HepG2 (cell line): Measurements from ENCODE around the gene FRAS1. TPM values are rescaled to one million over a fixed set of nuclear protein-coding genes. Genes with fewer than 3 reads are reported as not detected.

ENCODE experiments used
- AHDC1 ChIP-seq: sonication (generic); formaldehyde crosslinking; IDR thresholded peaks from 2 replicates; pipeline ENCODE4 v1.5.1; 2020; ENCODE audit warnings: mild to moderate bottlenecking, missing genetic modification reagents, borderline replicate concordance
- ARID2 ChIP-seq: sonication (generic); formaldehyde crosslinking; IDR thresholded peaks from 2 replicates; pipeline ENCODE4 v1.8.1; 2022; ENCODE audit warnings: mild to moderate bottlenecking, missing genetic modification reagents, borderline replicate concordance
- HNRNPK ChIP-seq: fragments of 200-400 bp; formaldehyde crosslinking; IDR thresholded peaks from 2 replicates; pipeline ENCODE4 v1.6.1; 2018; ENCODE audit warnings: low read length, low read depth, moderate library complexity, mild to moderate bottlenecking; ENCODE audit not compliant: poor library complexity, severe bottlenecking
- KDM3A ChIP-seq: IDR thresholded peaks from 2 replicates; pipeline ENCODE4 v1.6.1; 2018; ENCODE audit warnings: low read depth, missing compliant biosample characterization
- KDM6A ChIP-seq: IDR thresholded peaks from 2 replicates; pipeline ENCODE4 v1.6.1; 2016; ENCODE audit warnings: low read depth
- MAF1 ChIP-seq: sonication (generic); formaldehyde crosslinking; IDR thresholded peaks from 2 replicates; pipeline ENCODE4 v1.5.0; 2020; ENCODE audit warnings: missing genetic modification reagents, borderline replicate concordance
- MBD4 ChIP-seq: IDR thresholded peaks from 2 replicates; pipeline ENCODE4 v1.6.1; 2012; ENCODE audit warnings: low read length, inconsistent platforms, borderline replicate concordance
- MTERF4 ChIP-seq: sonication (generic); formaldehyde crosslinking; IDR thresholded peaks from 2 replicates; pipeline ENCODE4 v1.8.0; 2023; ENCODE audit warnings: mild to moderate bottlenecking, missing genetic modification reagents
- NFYB ChIP-seq: sonication (generic); formaldehyde crosslinking; IDR thresholded peaks from 2 replicates; pipeline ENCODE4 v1.4.0; 2020; ENCODE audit warnings: missing genetic modification reagents
- RARA ChIP-seq: IDR thresholded peaks from 2 replicates; pipeline ENCODE4 v1.6.1; 2016; ENCODE audit warnings: missing genetic modification reagents, missing compliant biosample characterization
- RBM39 ChIP-seq: fragments of 200-400 bp; formaldehyde crosslinking; IDR thresholded peaks from one replicate; pipeline ENCODE4 v1.6.1; 2018; ENCODE audit warnings: antibody characterized with exemption, mild to moderate bottlenecking, low read depth, low read length; ENCODE audit not compliant: poor library complexity, severe bottlenecking
- SIX1 ChIP-seq: sonication (generic); formaldehyde crosslinking; IDR thresholded peaks from 2 replicates; pipeline ENCODE4 v1.4.0; 2020; ENCODE audit warnings: missing genetic modification reagents, borderline replicate concordance
- YY1 ChIP-seq: IDR thresholded peaks from 2 replicates; pipeline ENCODE4 v1.6.1; 2011; ENCODE audit warnings: low read length, low read depth, moderate library complexity, mild to moderate bottlenecking; ENCODE audit not compliant: insufficient read depth, insufficient replicate concordance
- ZNF33B ChIP-seq: sonication (generic); formaldehyde crosslinking; IDR thresholded peaks from 2 replicates; pipeline ENCODE4 v1.5.1; 2020; ENCODE audit warnings: mild to moderate bottlenecking, missing genetic modification reagents
- ZNF383 ChIP-seq: sonication (generic); formaldehyde crosslinking; IDR thresholded peaks from 2 replicates; pipeline ENCODE4 v1.4.0; 2020; ENCODE audit warnings: missing genetic modification reagents, mild to moderate bottlenecking, borderline replicate concordance
- ZNF503 ChIP-seq: sonication (generic); formaldehyde crosslinking; IDR thresholded peaks from 2 replicates; pipeline ENCODE4 v1.4.0; 2020; ENCODE audit warnings: missing genetic modification reagents
- ZNF556 ChIP-seq: sonication (generic); formaldehyde crosslinking; IDR thresholded peaks from 2 replicates; pipeline ENCODE4 v1.4.0; 2020; ENCODE audit warnings: mild to moderate bottlenecking, missing genetic modification reagents, borderline replicate concordance
- ZNF562 ChIP-seq: sonication (generic); formaldehyde crosslinking; IDR thresholded peaks from 2 replicates; pipeline ENCODE4 v1.8.0; 2022; ENCODE audit warnings: missing genetic modification reagents, borderline replicate concordance
- ZNF788 ChIP-seq: sonication (generic); formaldehyde crosslinking; IDR thresholded peaks from 2 replicates; pipeline ENCODE4 v1.5.0; 2020; ENCODE audit warnings: mild to moderate bottlenecking, missing genetic modification reagents, borderline replicate concordance
- ZSCAN29 ChIP-seq: sonication (generic); formaldehyde crosslinking; conservative IDR thresholded peaks from 2 replicates; pipeline ENCODE4 v1.4.0; 2020; ENCODE audit warnings: mild to moderate bottlenecking, missing genetic modification reagents
- polyA plus RNA-seq, 8 experiments: library from polyadenylated mRNA; depleted of rRNA in 3 of 8; stranded (reverse) in 7 of 8; unstranded in 1 of 8; fragments of >200 nt; fragmentation: Illumina TruSeq in 4 of 8; extraction: Trizol in 4 of 8; gene quantifications; 2 replicates each; pipeline versions ENCODE4 v1.2.1 to v1.2.3, GENCODE V29; 2011 to 2016; ENCODE audit warnings: low read depth in 4 of 8, missing spikeins in 1 of 8, mixed read lengths in 1 of 8; ENCODE audit not compliant: insufficient read depth in 1 of 8
- total RNA-seq, 5 experiments: library from RNA; depleted of rRNA; stranded (reverse); fragments of >200 nt; fragmentation: Illumina TruSeq; extraction: Trizol; gene quantifications; 2 replicates each; pipeline ENCODE4 v1.2.3, GENCODE V29; 2016; ENCODE audit warnings: low read depth in 1 of 5

The FRAS1 gene
- total and polyA plus RNA-seq, 2 of the 13 experiments (the other 11 are each of a cell fraction or from before 2014, with no cell fraction given), result 22.5 to 31.6 TPM

GRCh38 chr4:78014889-78015886 is 41.9 kb upstream of the FRAS1 start (continued):
- TF ChIP-seq ARID2 (CRISPR knock-in tag), result peak; percentile 59; the same call in 1 of the 2 replicates
- peak; percentile 76; the same call in 1 of the 2 replicates for TF ChIP-seq MBD4
- TF ChIP-seq YY1, result no peak
- TF ChIP-seq ZNF788, result no peak
- no peak for TF ChIP-seq ZNF33B
- TF ChIP-seq KDM3A, result no peak
- peak; percentile 87 for TF ChIP-seq ZNF503 (CRISPR knock-in tag)
- no peak for TF ChIP-seq RBM39
- no peak for TF ChIP-seq NFYB (CRISPR knock-in tag)
- TF ChIP-seq KDM6A (CRISPR knock-in tag), result peak; percentile 58; the same call in 1 of the 2 replicates
- peak; percentile 49; the same call in 1 of the 2 replicates for TF ChIP-seq RARA (CRISPR knock-in tag)
- peak; percentile 78; the same call in 1 of the 2 replicates for TF ChIP-seq ZSCAN29 (CRISPR knock-in tag)
- TF ChIP-seq ZNF562 (CRISPR knock-in tag), result no peak
- peak; percentile 51; the same call in 1 of the 2 replicates for TF ChIP-seq SIX1 (CRISPR knock-in tag)
- no peak for TF ChIP-seq MTERF4 (CRISPR knock-in tag)
- no peak for TF ChIP-seq ZNF556 (CRISPR knock-in tag)
- TF ChIP-seq AHDC1 (CRISPR knock-in tag), result peak; percentile 86; the same call in 1 of the 2 replicates
- no peak for TF ChIP-seq HNRNPK
- TF ChIP-seq MAF1, result no peak
- TF ChIP-seq ZNF383 (CRISPR knock-in tag), result no peak
